GM12801 (cell line): ENCODE results near the gene COX14.

Experiments used
- TF ChIP-seq, protein P1 (sequence below): IDR thresholded peaks from one replicate; pipeline ENCODE4 v1.5.1; 2011; ENCODE audit warnings: control low read depth; ENCODE audit not compliant: insufficient read length; ENCODE audit errors: extremely low read depth

The COX14 gene

DNA sequence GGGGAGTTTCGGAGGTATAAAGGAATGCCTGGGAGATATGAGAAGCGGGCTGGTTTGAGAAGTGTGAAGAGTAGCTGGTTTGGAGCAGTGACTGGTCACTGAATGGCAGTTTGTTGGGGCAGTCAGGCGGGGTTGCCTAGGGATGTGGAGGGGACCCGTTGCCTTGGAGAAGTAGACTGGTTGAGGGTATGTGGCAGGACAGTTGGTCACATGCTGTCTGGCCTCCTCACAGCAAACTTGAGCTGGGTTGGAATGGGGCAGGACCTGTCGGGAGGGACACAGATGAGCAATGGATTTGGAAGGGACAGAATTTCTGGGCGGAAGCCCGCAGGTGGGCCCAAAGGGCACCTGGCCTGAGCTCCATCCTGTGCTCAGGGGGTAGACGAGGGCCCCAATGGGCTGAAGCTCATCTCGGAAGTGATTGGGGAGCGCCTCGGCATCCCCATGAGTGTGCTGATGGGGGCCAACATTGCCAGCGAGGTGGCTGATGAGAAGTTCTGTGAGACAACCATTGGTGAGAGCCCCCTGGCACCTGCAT lies 6.1 kb upstream of the COX14 start:
- TF ChIP-seq, protein P1, sequence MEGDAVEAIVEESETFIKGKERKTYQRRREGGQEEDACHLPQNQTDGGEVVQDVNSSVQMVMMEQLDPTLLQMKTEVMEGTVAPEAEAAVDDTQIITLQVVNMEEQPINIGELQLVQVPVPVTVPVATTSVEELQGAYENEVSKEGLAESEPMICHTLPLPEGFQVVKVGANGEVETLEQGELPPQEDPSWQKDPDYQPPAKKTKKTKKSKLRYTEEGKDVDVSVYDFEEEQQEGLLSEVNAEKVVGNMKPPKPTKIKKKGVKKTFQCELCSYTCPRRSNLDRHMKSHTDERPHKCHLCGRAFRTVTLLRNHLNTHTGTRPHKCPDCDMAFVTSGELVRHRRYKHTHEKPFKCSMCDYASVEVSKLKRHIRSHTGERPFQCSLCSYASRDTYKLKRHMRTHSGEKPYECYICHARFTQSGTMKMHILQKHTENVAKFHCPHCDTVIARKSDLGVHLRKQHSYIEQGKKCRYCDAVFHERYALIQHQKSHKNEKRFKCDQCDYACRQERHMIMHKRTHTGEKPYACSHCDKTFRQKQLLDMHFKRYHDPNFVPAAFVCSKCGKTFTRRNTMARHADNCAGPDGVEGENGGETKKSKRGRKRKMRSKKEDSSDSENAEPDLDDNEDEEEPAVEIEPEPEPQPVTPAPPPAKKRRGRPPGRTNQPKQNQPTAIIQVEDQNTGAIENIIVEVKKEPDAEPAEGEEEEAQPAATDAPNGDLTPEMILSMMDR: no peak

DNA sequence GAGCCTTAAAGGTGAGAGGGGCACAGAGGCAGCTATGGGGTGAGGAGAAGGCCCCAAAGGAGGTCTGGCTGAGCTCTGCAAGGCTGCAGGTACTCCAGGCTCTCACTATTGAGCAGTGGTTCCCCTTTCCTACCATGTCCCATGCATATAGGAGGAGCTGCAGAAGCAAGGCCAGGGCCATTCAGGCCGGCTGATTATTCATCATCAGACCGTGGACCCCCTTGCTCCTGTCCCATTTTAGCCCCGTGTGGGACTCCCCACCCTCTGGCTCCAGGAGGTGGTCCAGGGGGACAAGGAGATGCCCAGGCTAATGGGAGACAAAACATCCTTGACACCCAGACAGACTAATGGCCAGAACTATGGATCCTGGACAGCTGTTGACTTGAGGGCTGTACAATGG lies 5.1 kb upstream of the COX14 start:
- TF ChIP-seq, protein P1: no peak

GRCh38 chr12:50107416-50108268 lies 4.4 kb upstream of the COX14 start:
- TF ChIP-seq, protein P1: no peak

- TF ChIP-seq, protein P1: no peak
Observed at GRCh38 chr12:50109319-50109718, 2.7 kb upstream of the COX14 start.

GRCh38 chr12:50110127-50110761 lies 1.8 kb upstream of the COX14 start:
- TF ChIP-seq, protein P1: no peak

- TF ChIP-seq, protein P1: no peak
Observed at GRCh38 chr12:50110762-50111351, 1.2 kb upstream of the COX14 start.

DNA sequence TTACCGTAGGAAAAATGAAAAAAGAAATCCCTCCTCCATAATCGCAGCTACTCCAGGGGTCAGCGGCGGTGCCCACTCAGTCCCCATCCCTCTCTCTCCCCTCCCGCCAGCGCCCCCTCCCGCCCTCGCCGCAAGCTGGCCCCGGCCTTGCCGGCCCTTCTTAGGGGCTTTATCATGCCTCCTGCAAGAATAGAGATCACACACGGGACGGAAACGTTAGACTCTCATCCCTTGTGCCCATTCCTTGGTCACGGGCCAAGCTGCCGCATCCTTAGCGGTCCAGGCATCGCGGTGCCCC lies 692 bp upstream of the COX14 start:
- TF ChIP-seq, protein P1: no peak
